HCT116 (cell line): ENCODE measurements around the gene CAT. TPM values are rescaled to one million over a fixed set of nuclear protein-coding genes. Genes with fewer than 3 reads are reported as not detected.

ENCODE experiments used
- ATAC-seq: fragments of 200-7000 bp; cut with Tn5 transposase; 2 replicates; pipeline ENCODE4 v1.9.1; 2020; ENCODE audit warnings: mild to moderate bottlenecking, moderate library complexity
- BruUV-seq: library from RNA; stranded (reverse); fragments of 400-500 nt; replicated peaks from 2 replicates; lab custom pipeline; 2021; lab: Mats Ljungman, UMichigan
- CTCF ChIA-PET: fragments of 300-600 bp; sonication (Branson Sonifier 250); formaldehyde crosslinking; loops from one replicate; lab custom pipeline; 2021; ENCODE audit warnings: antibody characterized with exemption; lab: Charles Lee
- POLR2A ChIA-PET: fragments of 300-600, 350-600 bp; sonication (Branson Sonifier 250); formaldehyde crosslinking; loops from one replicate; lab custom pipeline; 2021; ENCODE audit warnings: antibody characterized with exemption; lab: Charles Lee
- RAD21 ChIA-PET, 2 experiments: fragments of 300-600 bp; sonication (Branson Sonifier 250); formaldehyde crosslinking; loops; one replicate each; lab custom pipeline; 2023; ENCODE audit warnings: low total read pairs in 2 of 2; ENCODE audit not compliant: uncharacterized antibody in 2 of 2, unreplicated experiment in 2 of 2, low non-redundant PET in 1 of 2; lab: Charles Lee
- DNase-seq: peaks from one replicate; pipeline ENCODE4 v3.0.0-alpha.2; 2010; ENCODE audit warnings: low read depth, low spot score
- H2AFZ ChIP-seq: fragments of 200-600 bp; shearing (Covaris generic), sonication (generic); 2 replicates; pipeline ENCODE4 v1.6.1; 2017; ENCODE audit warnings: low read depth, mixed run types, mixed read lengths, antibody characterized with exemption, low read length; ENCODE audit not compliant: poor library complexity, severe bottlenecking
- H3K27ac ChIP-seq: 2 replicates; pipeline ENCODE4 v1.5.1; 2012; ENCODE audit warnings: low read depth, low read length
- H3K27me3 ChIP-seq: fragments of 200-600 bp; sonication (generic); 2 replicates; pipeline ENCODE4 v1.6.1; 2016; ENCODE audit warnings: mixed run types, low read length, mixed read lengths; ENCODE audit not compliant: insufficient read depth
- H3K36me3 ChIP-seq, 2 experiments: fragments of 200-500 bp in 1 of 2; fragments of 200-600 bp in 1 of 2; sonication (Bioruptor generic) in 1 of 2; sonication (generic) in 1 of 2; 2 replicates each; pipeline versions ENCODE4 v1.5.1 to v1.6.1; 2014 to 2016; ENCODE audit warnings: low read length in 2 of 2, inconsistent platforms in 1 of 2, mixed read lengths in 1 of 2, mixed run types in 1 of 2; ENCODE audit not compliant: insufficient read depth in 2 of 2, control insufficient read depth in 1 of 2
- H3K4me1 ChIP-seq, 2 experiments: fragments of 200-600 bp in 1 of 2; sonication (generic) in 1 of 2; 2 replicates each; pipeline versions ENCODE4 v1.5.1 to v1.6.1; 2012 to 2017; ENCODE audit warnings: low read length in 2 of 2, inconsistent platforms in 1 of 2, mild to moderate bottlenecking in 1 of 2, mixed read lengths in 1 of 2, mixed run types in 1 of 2, moderate library complexity in 1 of 2; ENCODE audit not compliant: insufficient read depth in 2 of 2, control insufficient read depth in 1 of 2
- H3K4me2 ChIP-seq: fragments of 200-600 bp; sonication (generic); 2 replicates; pipeline ENCODE4 v1.6.1; 2017; ENCODE audit warnings: mixed run types, low read length, mixed read lengths
- H3K4me3 ChIP-seq, 2 experiments: fragments of 200-600 bp in 1 of 2; sonication (generic) in 1 of 2; replicated peaks in 1 of 2; 2 replicates each; pipeline ENCODE4 v1.5.1; 2011 to 2016; ENCODE audit warnings: low read length in 2 of 2, control low read depth in 1 of 2, low read depth in 1 of 2, mild to moderate bottlenecking in 1 of 2, mixed read lengths in 1 of 2, mixed run types in 1 of 2
- H3K79me2 ChIP-seq: fragments of 200-600 bp; sonication (generic); 2 replicates; pipeline ENCODE4 v1.6.1; 2017; ENCODE audit warnings: mild to moderate bottlenecking, mixed run types, low read length, moderate library complexity, mixed read lengths; ENCODE audit not compliant: insufficient read depth
- H3K9ac ChIP-seq: fragments of 200-600 bp; sonication (generic); 2 replicates; pipeline ENCODE4 v1.6.1; 2016; ENCODE audit warnings: low read length, mixed read lengths
- H3K9me2 ChIP-seq: fragments of 200-600 bp; sonication (generic), shearing (Covaris generic); 2 replicates; pipeline ENCODE4 v1.6.1; 2017; ENCODE audit warnings: mixed run types, mild to moderate bottlenecking, moderate library complexity; ENCODE audit not compliant: insufficient read depth
- H3K9me3 ChIP-seq, 2 experiments: fragments of 200-500 bp in 1 of 2; fragments of 200-600 bp in 1 of 2; sonication (Bioruptor generic) in 1 of 2; sonication (generic) in 1 of 2; 2 replicates each; pipeline ENCODE4 v1.6.1; 2014 to 2017; ENCODE audit warnings: low read length in 2 of 2, mixed read lengths in 2 of 2, inconsistent platforms in 1 of 2, low read depth in 1 of 2, mild to moderate bottlenecking in 1 of 2, mixed run types in 1 of 2, moderate library complexity in 1 of 2; ENCODE audit not compliant: control insufficient read depth in 1 of 2, insufficient read depth in 1 of 2
- H4K20me1 ChIP-seq: fragments of 200-600 bp; sonication (generic), shearing (Covaris generic); 2 replicates; pipeline ENCODE4 v1.6.1; 2017; ENCODE audit warnings: mixed run types, mild to moderate bottlenecking, moderate library complexity; ENCODE audit not compliant: insufficient read depth
- CBX3 ChIP-seq: IDR thresholded peaks from 2 replicates; pipeline ENCODE4 v1.6.1; 2012; ENCODE audit warnings: low read depth
- EGR1 ChIP-seq: IDR thresholded peaks from 2 replicates; pipeline ENCODE4 v1.6.1; 2012; ENCODE audit warnings: low read depth
- EZH2 ChIP-seq: fragments of 200-600 bp; sonication (generic); IDR thresholded peaks from 2 replicates; pipeline ENCODE4 v1.6.1; 2017; ENCODE audit warnings: antibody characterized with exemption, mixed run types
- EZH2phosphoT487 ChIP-seq: fragments of 200-600 bp; IDR thresholded peaks from 2 replicates; pipeline ENCODE4 v1.6.1; 2018; ENCODE audit warnings: antibody characterized with exemption, borderline replicate concordance
- FOSL1 ChIP-seq: IDR thresholded peaks from 2 replicates; pipeline ENCODE4 v1.6.1; 2012; ENCODE audit warnings: low read depth
- JUND ChIP-seq: IDR thresholded peaks from 2 replicates; pipeline ENCODE4 v1.6.1; 2012
- POLR2A ChIP-seq: IDR thresholded peaks from 2 replicates; pipeline ENCODE4 v1.7.0; 2011; ENCODE audit warnings: borderline replicate concordance; ENCODE audit not compliant: insufficient read depth, insufficient read length; ENCODE audit errors: extremely low read depth
- SIN3A ChIP-seq: IDR thresholded peaks from 2 replicates; pipeline ENCODE4 v1.6.1; 2012; ENCODE audit warnings: low read depth
- TCF7L2 ChIP-seq: IDR thresholded peaks from 2 replicates; pipeline ENCODE4 v1.7.0; 2011; ENCODE audit warnings: borderline replicate concordance, inconsistent platforms; ENCODE audit not compliant: insufficient read depth, insufficient read length; ENCODE audit errors: extremely low read depth
- YY1 ChIP-seq: IDR thresholded peaks from 2 replicates; pipeline ENCODE4 v1.6.1; 2011; ENCODE audit warnings: low read length, low read depth, moderate library complexity, mild to moderate bottlenecking; ENCODE audit not compliant: insufficient replicate concordance; ENCODE audit errors: extremely low read depth
- ZNF274 ChIP-seq: fragments of 200-500 bp; sonication (Bioruptor generic); IDR thresholded peaks from 2 replicates; pipeline ENCODE4 v1.6.1; 2014; ENCODE audit warnings: mild to moderate bottlenecking, low read depth, low read length, inconsistent platforms
- intact Hi-C: fragments of 100-400 bp; cut with micrococcal nuclease; formaldehyde crosslinking; loops from 2 replicates; pipeline ENCODE4 v1.10.0; 2022
- total RNA-seq: library from RNA; stranded (reverse); gene quantifications from one replicate; pipeline ENCODE4 v1.2.1, GENCODE V29; 2021; ENCODE audit not compliant: unreplicated experiment
- TF ChIP-seq, protein P1 (sequence below), 3 experiments: fragments of 200-600 bp in 1 of 3; sonication (generic) in 1 of 3; IDR thresholded peaks in 2 of 3; conservative IDR thresholded peaks in 1 of 3; 2 replicates each; pipeline ENCODE4 v1.5.1; 2012 to 2017; ENCODE audit warnings: low read depth in 2 of 3, low read length in 2 of 3, antibody characterized with exemption in 1 of 3, borderline replicate concordance in 1 of 3, control low read depth in 1 of 3, mild to moderate bottlenecking in 1 of 3, mixed read lengths in 1 of 3, mixed run types in 1 of 3, moderate library complexity in 1 of 3; ENCODE audit not compliant: insufficient read depth in 1 of 3
- TF ChIP-seq, protein P2 (sequence below): IDR thresholded peaks from 2 replicates; pipeline ENCODE4 v1.6.1; 2012; ENCODE audit warnings: low read depth
- TF ChIP-seq, protein P3 (sequence below): IDR thresholded peaks from 2 replicates; pipeline ENCODE4 v1.6.1; 2012

Gene CAT
- total RNA-seq, 1 experiment from 2014 or later, result 50.9 TPM

DNA sequence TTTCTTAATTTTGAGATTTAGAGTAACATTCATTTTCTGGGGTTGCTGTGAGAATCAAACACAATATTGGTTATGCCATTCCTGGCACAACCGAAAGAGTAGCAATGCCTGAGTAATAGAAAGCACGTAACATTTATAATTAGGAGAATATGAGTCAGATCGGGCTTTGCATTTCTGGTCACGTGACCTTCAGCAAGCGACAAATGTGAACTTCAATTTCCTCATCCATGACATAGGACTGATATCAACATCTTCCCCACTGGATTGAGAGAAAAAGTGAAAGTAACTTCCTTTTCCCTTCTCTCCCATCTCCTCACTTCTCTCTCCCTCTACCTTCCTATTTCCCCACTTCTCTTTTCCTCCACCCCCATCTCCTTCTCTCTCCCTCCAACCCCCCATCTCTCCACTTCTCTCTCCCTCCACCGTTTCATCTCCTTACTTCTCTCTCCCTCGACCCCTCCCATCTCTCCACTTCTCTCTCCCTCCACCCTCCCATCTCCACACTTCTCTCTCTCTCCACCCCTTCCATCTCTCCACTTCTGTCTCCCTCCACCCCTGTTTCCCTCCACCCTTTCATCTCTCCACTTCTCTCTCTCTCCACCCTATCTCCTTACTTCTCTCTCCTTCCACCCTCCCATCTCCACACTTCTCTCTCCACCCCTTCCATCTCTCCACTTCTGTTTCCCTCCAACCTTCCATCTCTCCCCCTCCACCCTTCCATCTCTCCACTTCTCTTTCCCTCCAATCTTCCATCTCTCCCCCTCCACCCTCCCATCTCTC lies 33.5 kb upstream of the CAT start:
- intact Hi-C loops, result no loop called here
- Histone ChIP-seq H3K9me2 (no peaks in the 10 kb centered on the region), H2AFZ (no peak overlapping the region), H3K9ac (no peak overlapping the region), H3K4me3 (no peak overlapping the region), H3K27me3 (no peaks in the 10 kb centered on the region), H4K20me1 (no peaks in the 10 kb centered on the region), H3K79me2 (no peaks in the 10 kb centered on the region), H3K4me2 (no peak overlapping the region), H3K9me3 (no peaks in the 10 kb centered on the region), H3K4me1 (no peaks in the 10 kb centered on the region), H3K36me3 (no peaks in the 10 kb centered on the region), H3K27ac (no peak overlapping the region)
- POLR2A ChIA-PET, result no interaction called here
- DNase-seq (no peak), ATAC-seq (no peak)
- BruUV-seq, result no TSS peak
- RAD21 ChIA-PET, result no interaction called here
- CTCF ChIA-PET, result no interaction called here
- TF ChIP-seq EZH2 (no peak), FOSL1 (no peak), ZNF274 (no peak), SIN3A (no peak)
- TF ChIP-seq, protein P1, sequence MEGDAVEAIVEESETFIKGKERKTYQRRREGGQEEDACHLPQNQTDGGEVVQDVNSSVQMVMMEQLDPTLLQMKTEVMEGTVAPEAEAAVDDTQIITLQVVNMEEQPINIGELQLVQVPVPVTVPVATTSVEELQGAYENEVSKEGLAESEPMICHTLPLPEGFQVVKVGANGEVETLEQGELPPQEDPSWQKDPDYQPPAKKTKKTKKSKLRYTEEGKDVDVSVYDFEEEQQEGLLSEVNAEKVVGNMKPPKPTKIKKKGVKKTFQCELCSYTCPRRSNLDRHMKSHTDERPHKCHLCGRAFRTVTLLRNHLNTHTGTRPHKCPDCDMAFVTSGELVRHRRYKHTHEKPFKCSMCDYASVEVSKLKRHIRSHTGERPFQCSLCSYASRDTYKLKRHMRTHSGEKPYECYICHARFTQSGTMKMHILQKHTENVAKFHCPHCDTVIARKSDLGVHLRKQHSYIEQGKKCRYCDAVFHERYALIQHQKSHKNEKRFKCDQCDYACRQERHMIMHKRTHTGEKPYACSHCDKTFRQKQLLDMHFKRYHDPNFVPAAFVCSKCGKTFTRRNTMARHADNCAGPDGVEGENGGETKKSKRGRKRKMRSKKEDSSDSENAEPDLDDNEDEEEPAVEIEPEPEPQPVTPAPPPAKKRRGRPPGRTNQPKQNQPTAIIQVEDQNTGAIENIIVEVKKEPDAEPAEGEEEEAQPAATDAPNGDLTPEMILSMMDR (IDR thresholded peaks at IDR 0.05 in 2 of 3, conservative IDR thresholded peaks at IDR 0.05 in 1 of 3; ENCODE audit: borderline replicate concordance in 1 of 3, insufficient read depth in 1 of 3, low read depth in 2 of 3, low read length in 2 of 3), result no peak

DNA sequence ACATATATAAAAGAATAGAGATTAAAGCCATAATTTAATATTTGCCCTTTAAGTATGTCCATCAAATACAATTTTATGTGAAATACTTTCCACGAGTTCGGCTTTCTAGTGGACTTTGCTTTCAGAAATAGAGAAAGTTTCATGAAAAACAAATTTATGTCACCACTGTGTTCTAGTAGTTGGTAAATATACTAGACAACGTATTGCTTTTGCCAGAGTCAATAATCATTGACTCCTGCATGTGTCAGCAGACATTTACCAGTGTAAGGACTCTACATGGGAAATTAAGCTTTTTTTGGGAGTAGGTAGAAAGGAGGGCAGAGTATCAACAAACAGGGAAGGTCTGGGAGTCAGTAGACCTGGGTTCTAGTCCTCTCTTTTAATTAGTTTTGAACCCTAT lies 32.3 kb upstream of the CAT start:
- Histone ChIP-seq H3K27me3 (no peaks in the 10 kb centered on the region), H3K9me2 (no peaks in the 10 kb centered on the region)
- DNase-seq, result no peak
- RAD21 ChIA-PET, result no interaction called here
- TF ChIP-seq EGR1, result no peak
- no peak for TF ChIP-seq CBX3
- no peak for TF ChIP-seq YY1
- TF ChIP-seq, protein P2, sequence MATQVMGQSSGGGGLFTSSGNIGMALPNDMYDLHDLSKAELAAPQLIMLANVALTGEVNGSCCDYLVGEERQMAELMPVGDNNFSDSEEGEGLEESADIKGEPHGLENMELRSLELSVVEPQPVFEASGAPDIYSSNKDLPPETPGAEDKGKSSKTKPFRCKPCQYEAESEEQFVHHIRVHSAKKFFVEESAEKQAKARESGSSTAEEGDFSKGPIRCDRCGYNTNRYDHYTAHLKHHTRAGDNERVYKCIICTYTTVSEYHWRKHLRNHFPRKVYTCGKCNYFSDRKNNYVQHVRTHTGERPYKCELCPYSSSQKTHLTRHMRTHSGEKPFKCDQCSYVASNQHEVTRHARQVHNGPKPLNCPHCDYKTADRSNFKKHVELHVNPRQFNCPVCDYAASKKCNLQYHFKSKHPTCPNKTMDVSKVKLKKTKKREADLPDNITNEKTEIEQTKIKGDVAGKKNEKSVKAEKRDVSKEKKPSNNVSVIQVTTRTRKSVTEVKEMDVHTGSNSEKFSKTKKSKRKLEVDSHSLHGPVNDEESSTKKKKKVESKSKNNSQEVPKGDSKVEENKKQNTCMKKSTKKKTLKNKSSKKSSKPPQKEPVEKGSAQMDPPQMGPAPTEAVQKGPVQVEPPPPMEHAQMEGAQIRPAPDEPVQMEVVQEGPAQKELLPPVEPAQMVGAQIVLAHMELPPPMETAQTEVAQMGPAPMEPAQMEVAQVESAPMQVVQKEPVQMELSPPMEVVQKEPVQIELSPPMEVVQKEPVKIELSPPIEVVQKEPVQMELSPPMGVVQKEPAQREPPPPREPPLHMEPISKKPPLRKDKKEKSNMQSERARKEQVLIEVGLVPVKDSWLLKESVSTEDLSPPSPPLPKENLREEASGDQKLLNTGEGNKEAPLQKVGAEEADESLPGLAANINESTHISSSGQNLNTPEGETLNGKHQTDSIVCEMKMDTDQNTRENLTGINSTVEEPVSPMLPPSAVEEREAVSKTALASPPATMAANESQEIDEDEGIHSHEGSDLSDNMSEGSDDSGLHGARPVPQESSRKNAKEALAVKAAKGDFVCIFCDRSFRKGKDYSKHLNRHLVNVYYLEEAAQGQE, result no peak
- TF ChIP-seq POLR2A, result no peak
- TF ChIP-seq FOSL1, result no peak
- TF ChIP-seq TCF7L2, result no peak
- TF ChIP-seq, protein P3, sequence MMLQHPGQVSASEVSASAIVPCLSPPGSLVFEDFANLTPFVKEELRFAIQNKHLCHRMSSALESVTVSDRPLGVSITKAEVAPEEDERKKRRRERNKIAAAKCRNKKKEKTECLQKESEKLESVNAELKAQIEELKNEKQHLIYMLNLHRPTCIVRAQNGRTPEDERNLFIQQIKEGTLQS, result no peak
- TF ChIP-seq JUND, result no peak
- no peak for TF ChIP-seq EZH2phosphoT487
- TF ChIP-seq, all 23 proteins: peak for 0
- H3K9me3 ChIP-seq, result no peaks in the 10 kb centered on the region; a peak in 1 of 4 replicates
- ChIA-PET CTCF (no interaction called here), POLR2A (no interaction called here)
- no peaks in the 10 kb centered on the region for H4K20me1 ChIP-seq
- no peak overlapping the region for H3K4me3 ChIP-seq
- no peaks in the 10 kb centered on the region for H3K79me2 ChIP-seq
- H3K9ac ChIP-seq, result no peak overlapping the region
- no peaks in the 10 kb centered on the region for H3K4me1 ChIP-seq
- no peaks in the 10 kb centered on the region for H3K36me3 ChIP-seq
- intact Hi-C loops, result no loop called here
- no peak for ATAC-seq
- no peak overlapping the region for H3K27ac ChIP-seq
- no TSS peak for BruUV-seq
- no peak overlapping the region for H3K4me2 ChIP-seq
- H2AFZ ChIP-seq, result no peak overlapping the region
